KMS-11 (cell line): ENCODE results near the gene RAPGEF6.

ENCODE experiments used
- H2AFZ ChIP-seq: fragments of 200-600 bp; sonication (generic); 2 replicates; pipeline ENCODE4 v1.6.1; 2016; ENCODE audit warnings: antibody characterized with exemption, mixed run types, low read depth
- H3K27ac ChIP-seq: fragments of 200-600 bp; sonication (generic); 2 replicates; pipeline ENCODE4 v1.6.1; 2016; ENCODE audit warnings: mild to moderate bottlenecking, mixed run types
- H3K27me3 ChIP-seq: fragments of 200-600 bp; sonication (generic); 2 replicates; pipeline ENCODE4 v1.6.1; 2017; ENCODE audit warnings: mild to moderate bottlenecking, low read depth, mixed run types, moderate library complexity; ENCODE audit not compliant: insufficient read depth
- H3K36me3 ChIP-seq: fragments of 200-600 bp; sonication (generic); 2 replicates; pipeline ENCODE4 v1.6.1; 2017; ENCODE audit warnings: mild to moderate bottlenecking, mixed run types; ENCODE audit not compliant: insufficient read depth
- H3K4me1 ChIP-seq: fragments of 200-600 bp; sonication (generic); 2 replicates; pipeline ENCODE4 v1.6.1; 2016; ENCODE audit warnings: mild to moderate bottlenecking, low read depth, mixed run types; ENCODE audit not compliant: poor library complexity, severe bottlenecking
- H3K4me2 ChIP-seq: fragments of 200-600 bp; sonication (generic); 2 replicates; pipeline ENCODE4 v1.7.0; 2016; ENCODE audit warnings: mild to moderate bottlenecking, mixed run types
- H3K4me3 ChIP-seq: fragments of 200-600 bp; sonication (generic); IDR thresholded peaks from 2 replicates; pipeline ENCODE4 v1.6.1; 2017; ENCODE audit warnings: low read depth, low read length, mixed read lengths; ENCODE audit not compliant: insufficient read depth
- H3K79me2 ChIP-seq: fragments of 200-600 bp; sonication (generic); 2 replicates; pipeline ENCODE4 v1.6.1; 2016; ENCODE audit warnings: low read depth, mixed run types; ENCODE audit not compliant: insufficient read depth
- H3K9ac ChIP-seq: fragments of 200-600 bp; sonication (generic); 2 replicates; pipeline ENCODE4 v1.6.1; 2016; ENCODE audit warnings: mild to moderate bottlenecking, mixed run types
- H4K20me1 ChIP-seq: fragments of 200-600 bp; sonication (generic); 2 replicates; pipeline ENCODE4 v1.6.1; 2016; ENCODE audit warnings: mild to moderate bottlenecking, mixed run types; ENCODE audit not compliant: insufficient read depth
- CTCF ChIP-seq: fragments of 200-600 bp; sonication (generic); conservative IDR thresholded peaks from 2 replicates; pipeline ENCODE4 v1.6.1; 2017; ENCODE audit warnings: low read depth, mild to moderate bottlenecking, antibody characterized with exemption, low read length, moderate library complexity, mixed read lengths

The RAPGEF6 gene

DNA sequence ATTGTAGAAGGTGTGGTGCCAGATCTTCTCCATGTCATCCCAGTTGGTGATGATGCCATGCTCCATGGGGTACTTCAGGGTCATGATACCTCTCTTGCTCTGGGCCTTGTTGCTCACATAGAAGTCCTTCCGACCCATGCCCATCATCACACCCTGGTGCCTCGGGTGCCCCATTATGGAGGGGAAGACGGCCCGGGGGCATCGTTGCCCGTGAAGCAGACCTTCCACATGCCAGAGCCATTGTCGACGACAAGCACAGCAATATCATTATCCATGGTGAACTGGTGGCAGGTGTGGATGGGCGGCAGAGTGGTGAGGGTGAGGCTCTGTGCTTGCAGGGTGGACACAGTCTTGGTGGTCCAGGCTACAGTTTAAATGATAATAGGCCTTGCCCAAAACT, 24.8 kb upstream of the RAPGEF6 start:
- H3K9ac ChIP-seq, result no peak overlapping the region
- no peak overlapping the region for H2AFZ ChIP-seq
- H3K4me3 ChIP-seq, result no peak overlapping the region
- no peaks in the 10 kb centered on the region for H4K20me1 ChIP-seq
- no peaks in the 10 kb centered on the region for H3K27me3 ChIP-seq
- H3K4me1 ChIP-seq, result no peaks in the 10 kb centered on the region
- no peak overlapping the region for H3K4me2 ChIP-seq
- H3K27ac ChIP-seq, result no peak overlapping the region
- TF ChIP-seq CTCF, result no peak
- H3K36me3 ChIP-seq, result no peaks in the 10 kb centered on the region
- H3K79me2 ChIP-seq, result no peaks in the 10 kb centered on the region

DNA sequence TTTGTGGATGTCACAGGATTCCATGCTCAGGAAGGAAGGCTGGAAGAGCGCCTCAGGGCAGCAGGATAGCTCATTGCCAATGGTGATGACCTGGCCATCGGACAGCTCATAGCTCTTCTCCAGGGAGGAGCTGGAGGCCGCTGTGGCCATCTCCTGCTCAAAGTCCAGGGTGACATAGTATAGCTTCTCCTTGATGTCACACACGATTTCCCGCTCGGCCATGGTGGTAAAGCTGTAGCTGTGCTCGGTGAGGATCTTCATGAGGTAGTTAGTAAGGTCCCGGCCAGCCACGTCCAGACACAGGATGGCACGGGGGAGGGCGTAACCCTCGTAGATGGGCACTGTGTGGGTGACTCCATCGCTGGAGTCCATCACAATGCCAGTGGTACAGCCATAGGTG, 24.3 kb upstream of the RAPGEF6 start:
- Histone ChIP-seq H3K27ac (no peak overlapping the region), H3K9ac (no peak overlapping the region), H3K4me3 (no peak overlapping the region), H3K4me2 (no peak overlapping the region), H3K27me3 (no peaks in the 10 kb centered on the region), H3K79me2 (no peaks in the 10 kb centered on the region), H3K4me1 (no peaks in the 10 kb centered on the region), H4K20me1 (no peaks in the 10 kb centered on the region), H2AFZ (no peak overlapping the region), H3K36me3 (no peaks in the 10 kb centered on the region)
- TF ChIP-seq CTCF, result no peak

DNA sequence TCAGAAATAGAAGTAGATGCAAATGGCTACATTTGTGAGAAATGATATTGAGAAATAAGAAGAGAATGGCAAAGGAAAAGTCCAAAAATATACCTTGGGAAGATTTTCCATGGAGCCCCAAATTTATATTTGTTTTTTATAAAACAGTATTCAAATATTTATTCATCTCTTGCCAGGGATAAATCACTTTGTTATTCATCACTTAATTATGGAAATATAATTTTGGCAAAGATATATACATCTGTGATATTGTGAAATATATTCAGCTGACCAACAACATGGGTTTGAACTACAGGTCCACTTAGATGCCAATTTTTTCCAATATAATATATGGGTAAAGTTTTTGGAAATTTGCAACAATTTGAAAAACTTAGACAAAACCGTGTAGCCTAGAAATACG, 19.7 kb upstream of the RAPGEF6 start:
- no peaks in the 10 kb centered on the region for H3K79me2 ChIP-seq
- H3K9ac ChIP-seq, result no peak overlapping the region
- H4K20me1 ChIP-seq, result no peaks in the 10 kb centered on the region
- H3K4me1 ChIP-seq, result no peaks in the 10 kb centered on the region
- no peak overlapping the region for H3K27ac ChIP-seq
- H3K4me2 ChIP-seq, result no peak overlapping the region
- H3K36me3 ChIP-seq, result no peaks in the 10 kb centered on the region
- no peak overlapping the region for H2AFZ ChIP-seq
- no peak overlapping the region for H3K4me3 ChIP-seq
- no peak for TF ChIP-seq CTCF
- no peaks in the 10 kb centered on the region for H3K27me3 ChIP-seq

DNA sequence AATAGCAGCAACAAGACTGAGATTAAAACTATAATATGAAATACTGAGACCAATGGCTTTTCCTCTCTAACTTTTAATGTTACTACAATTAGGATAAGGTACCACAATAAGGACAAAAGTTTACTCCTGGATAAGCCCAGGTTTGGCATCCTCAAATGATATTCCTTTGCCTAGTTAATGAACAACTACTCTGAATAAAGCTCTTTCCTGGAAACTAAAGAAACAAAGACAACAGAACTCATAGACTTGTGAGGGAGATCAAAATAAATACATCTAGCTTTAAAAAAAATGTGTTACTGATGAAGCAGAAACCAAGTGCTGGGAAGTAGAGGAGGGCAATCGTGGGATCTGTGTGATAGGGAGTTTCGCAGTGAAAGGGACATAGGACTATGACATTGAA, 19.3 kb upstream of the RAPGEF6 start:
- no peak overlapping the region for H3K4me2 ChIP-seq
- H2AFZ ChIP-seq, result no peak overlapping the region
- H3K79me2 ChIP-seq, result no peaks in the 10 kb centered on the region
- no peak overlapping the region for H3K9ac ChIP-seq
- no peaks in the 10 kb centered on the region for H3K36me3 ChIP-seq
- no peak overlapping the region for H3K4me3 ChIP-seq
- H4K20me1 ChIP-seq, result no peaks in the 10 kb centered on the region
- no peak for TF ChIP-seq CTCF
- no peak overlapping the region for H3K27ac ChIP-seq
- no peaks in the 10 kb centered on the region for H3K27me3 ChIP-seq
- H3K4me1 ChIP-seq, result no peaks in the 10 kb centered on the region

GRCh38 chr5:131649161-131649560, 14.1 kb upstream of the RAPGEF6 start:
- Histone ChIP-seq H3K9ac (no peak overlapping the region), H3K27ac (no peak overlapping the region)
- no peak for TF ChIP-seq CTCF

More at GRCh38 chr5:131649161-131649560, 14.1 kb upstream of the RAPGEF6 start:
- no peak overlapping the region for H2AFZ ChIP-seq
- H3K4me3 ChIP-seq, result no peak overlapping the region
- H3K4me2 ChIP-seq, result no peak overlapping the region
- H4K20me1 ChIP-seq, result no peaks in the 10 kb centered on the region
- H3K4me1 ChIP-seq, result no peaks in the 10 kb centered on the region
- no peaks in the 10 kb centered on the region for H3K27me3 ChIP-seq
- H3K36me3 ChIP-seq, result no peaks in the 10 kb centered on the region
- no peaks in the 10 kb centered on the region for H3K79me2 ChIP-seq
